ENCODE results near the gene LY6G6C. TPM values are rescaled to one million over a fixed set of nuclear protein-coding genes. Genes with fewer than 3 reads are reported as not detected.
A peak's percentile ranks its signal among the peaks of the same experiment; 100 is the strongest.

Gene LY6G6C
- total and polyA plus RNA-seq, 11 donors, result 0.27 TPM; not detected in 10

DNA sequence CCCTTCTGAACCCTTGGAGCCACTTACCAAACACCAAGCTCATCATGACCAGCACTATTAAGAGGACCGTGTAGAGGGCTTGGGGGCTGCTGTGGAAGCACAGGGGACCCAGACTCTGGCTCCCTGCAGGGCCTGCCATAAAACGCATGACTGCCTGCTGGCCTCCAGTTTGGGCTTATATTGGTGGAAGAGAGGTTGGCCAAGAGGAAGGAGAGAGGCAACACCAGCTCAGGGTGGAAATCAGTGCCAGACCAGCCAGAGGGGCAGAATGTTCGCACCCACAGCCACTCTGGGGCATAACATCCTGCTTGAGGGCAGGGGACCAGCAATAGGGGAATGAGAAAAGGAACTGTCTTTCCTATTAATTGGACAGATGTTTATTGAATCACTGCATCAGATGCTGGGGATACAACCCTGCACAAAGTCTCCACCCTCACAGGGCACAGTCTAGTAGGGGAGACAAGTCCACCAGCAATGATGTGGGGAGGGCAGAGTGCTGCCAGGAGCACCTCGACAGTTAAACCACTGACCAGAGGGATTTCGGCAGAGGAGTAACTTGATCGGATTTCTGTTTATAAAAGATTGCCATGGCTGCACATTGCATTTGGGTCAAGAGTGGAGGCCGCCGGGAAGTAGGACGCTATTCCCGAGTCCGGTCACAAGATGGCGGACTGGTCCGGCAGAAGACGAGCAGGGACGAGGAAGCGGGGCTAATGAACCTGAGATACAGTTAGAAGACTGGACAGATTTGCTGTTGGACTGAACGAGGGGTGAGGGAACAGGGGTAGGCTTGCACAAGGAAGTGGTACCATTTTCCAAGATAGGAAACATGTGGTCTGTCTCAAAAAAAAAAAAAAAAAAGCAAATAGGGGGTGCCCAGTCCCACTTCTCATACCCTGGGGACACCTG is 41.1 kb downstream of the LY6G6C start, which contains the start of gene LY6G5C:
Gene LY6G5C, minus strand, starts transcription at position 842 of the 909 bp plus-strand sequence. Its CDS starts 694 bp downstream, at position 148.
- intact Hi-C loops (cut with DNase I), result loop anchor here (1.0 to 10.0 kb wide), 15 partner anchors 47 to 274 kb away; partner anchors contain the start of genes DDAH2 (in 3 of the 10), NELFE (in 3 of the 10), SKIC2 (in 3 of the 10) and SAPCD1 (in 2 of the 10)
- no peak for TF ChIP-seq POLR2A (IDR thresholded peaks at IDR 0.05)
- TF ChIP-seq, protein P1, sequence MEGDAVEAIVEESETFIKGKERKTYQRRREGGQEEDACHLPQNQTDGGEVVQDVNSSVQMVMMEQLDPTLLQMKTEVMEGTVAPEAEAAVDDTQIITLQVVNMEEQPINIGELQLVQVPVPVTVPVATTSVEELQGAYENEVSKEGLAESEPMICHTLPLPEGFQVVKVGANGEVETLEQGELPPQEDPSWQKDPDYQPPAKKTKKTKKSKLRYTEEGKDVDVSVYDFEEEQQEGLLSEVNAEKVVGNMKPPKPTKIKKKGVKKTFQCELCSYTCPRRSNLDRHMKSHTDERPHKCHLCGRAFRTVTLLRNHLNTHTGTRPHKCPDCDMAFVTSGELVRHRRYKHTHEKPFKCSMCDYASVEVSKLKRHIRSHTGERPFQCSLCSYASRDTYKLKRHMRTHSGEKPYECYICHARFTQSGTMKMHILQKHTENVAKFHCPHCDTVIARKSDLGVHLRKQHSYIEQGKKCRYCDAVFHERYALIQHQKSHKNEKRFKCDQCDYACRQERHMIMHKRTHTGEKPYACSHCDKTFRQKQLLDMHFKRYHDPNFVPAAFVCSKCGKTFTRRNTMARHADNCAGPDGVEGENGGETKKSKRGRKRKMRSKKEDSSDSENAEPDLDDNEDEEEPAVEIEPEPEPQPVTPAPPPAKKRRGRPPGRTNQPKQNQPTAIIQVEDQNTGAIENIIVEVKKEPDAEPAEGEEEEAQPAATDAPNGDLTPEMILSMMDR (IDR thresholded peaks at IDR 0.05), result peak; percentile 54 to 85 (median 78)
- Histone ChIP-seq H3K4me1 (peaks cover 0 to 26% (median 14%) of the 10 kb centered on the region in 12 donors), H3K4me3 (peak within 1 kb of the TSS; percentile 28 to 74 (median 58)), H3K9me3 (no peaks in the 10 kb centered on the region), H3K36me3 (peaks cover 0 to 14% (median 6%) of the 10 kb centered on the region in 9 donors), H3K27ac (peak within 1 kb of the TSS in 11 of 12 donors; percentile 9 to 83 (median 63)), H3K27me3 (no peaks in the 10 kb centered on the region)
- DNase-seq (peak; percentile 82 to 90 (median 85)), ATAC-seq (peak; percentile 75 to 92 (median 88))
- WGBS, 4 donors, result 11 to 14% (median 13%) methylated on average over 17 of the region's 17 CpGs

DNA sequence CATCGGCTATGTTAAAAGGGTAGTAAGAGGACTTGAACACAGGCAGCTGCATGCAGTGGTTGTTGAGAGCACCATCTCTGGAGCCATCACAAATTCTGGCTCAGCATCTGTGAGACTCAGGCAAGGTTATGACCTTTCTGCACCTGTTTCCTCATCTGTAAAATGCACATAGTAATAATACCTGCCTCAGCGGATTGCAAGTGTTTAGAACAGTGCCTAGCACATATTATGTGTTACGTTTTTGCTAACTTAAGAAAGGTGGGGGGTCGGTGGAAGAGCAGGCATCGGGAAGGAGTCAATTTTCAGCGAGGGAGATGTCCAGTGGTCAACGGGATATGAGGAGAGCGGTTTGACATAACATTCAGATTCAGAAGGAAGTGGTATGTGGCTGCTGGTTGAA is 43.6 kb downstream of the LY6G6C start:
- 77 to 81% (median 78%) methylated on average over 8 of the region's 8 CpGs for WGBS, 4 donors
- DNase-seq (no peak), ATAC-seq (no peak)
- Histone ChIP-seq H3K27ac (no peak overlapping the region), H3K9me3 (no peaks in the 10 kb centered on the region), H3K27me3 (no peaks in the 10 kb centered on the region), H3K4me1 (peaks cover 0 to 21% (median 14%) of the 10 kb centered on the region in 12 donors), H3K36me3 (peaks cover 0 to 22% (median 8%) of the 10 kb centered on the region in 9 donors), H3K4me3 (no peak overlapping the region)
- no peak for TF ChIP-seq POLR2A (IDR thresholded peaks at IDR 0.05)
- TF ChIP-seq, protein P1 (IDR thresholded peaks at IDR 0.05), result no peak
- intact Hi-C loops (cut with DNase I), result loop anchor here in 1 of 10 donors (5.0 kb wide), 1 partner anchor 199 kb away; the partner anchor contains the start of gene SLC44A4

DNA sequence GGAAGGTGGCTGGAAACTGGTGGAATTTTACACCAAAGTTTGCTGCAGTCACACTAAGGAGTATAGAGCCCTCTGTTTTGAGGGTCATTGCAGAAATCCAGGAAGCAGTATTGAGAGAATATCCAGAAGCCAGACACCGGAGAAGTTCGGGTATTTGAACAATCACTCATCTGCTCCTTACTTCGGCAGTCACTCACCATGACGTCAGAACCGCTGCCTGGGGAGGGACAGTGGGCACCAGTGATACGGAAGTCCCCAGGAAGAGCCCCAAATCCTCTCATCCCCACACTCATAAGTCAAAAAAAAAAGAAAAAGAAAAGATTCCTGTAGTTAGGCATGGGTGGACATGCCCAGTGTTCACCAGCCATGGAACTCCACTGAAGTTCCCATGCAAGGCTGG is 44.6 kb downstream of the LY6G6C start:
- Histone ChIP-seq H3K4me1 (peaks cover 0 to 19% (median 13%) of the 10 kb centered on the region in 12 donors), H3K27me3 (no peaks in the 10 kb centered on the region), H3K4me3 (no peak overlapping the region), H3K36me3 (peaks cover 0 to 32% (median 18%) of the 10 kb centered on the region in 9 donors), H3K9me3 (no peaks in the 10 kb centered on the region), H3K27ac (no peak overlapping the region)
- TF ChIP-seq, protein P1 (IDR thresholded peaks at IDR 0.05), result no peak
- no peak for TF ChIP-seq POLR2A (IDR thresholded peaks at IDR 0.05)
- 73 to 83% (median 79%) methylated on average over 6 of the region's 6 CpGs for WGBS, 4 donors
- intact Hi-C loops (cut with DNase I), result loop anchor here in 1 of 10 donors (5.0 kb wide), 1 partner anchor 200 kb away; the partner anchor contains the start of gene SLC44A4
- DNase-seq (no peak), ATAC-seq (no peak)
